Liver (tissue), 3 donors: ENCODE results near the gene CEBPG.

ENCODE experiments used
- FOXA1 ChIP-seq: IDR thresholded peaks from 2 replicates; pipeline ENCODE4 v1.6.1; 2016; ENCODE audit warnings: antibody characterized with exemption
- GABPA ChIP-seq, 2 donors: IDR thresholded peaks in 1 of 2; conservative IDR thresholded peaks in 1 of 2; 2 replicates each; pipeline ENCODE4 v1.6.1; 2016; ENCODE audit warnings: antibody characterized with exemption in 2 of 2, mild to moderate bottlenecking in 1 of 2, moderate library complexity in 1 of 2
- JUND ChIP-seq, 2 donors: IDR thresholded peaks; 2 replicates each; pipeline ENCODE4 v1.6.1; 2016; ENCODE audit warnings: antibody characterized with exemption in 2 of 2
- RXRA ChIP-seq, 2 donors: IDR thresholded peaks; 2 replicates each; pipeline ENCODE4 v1.6.1; 2017 to 2018; ENCODE audit warnings: antibody characterized with exemption in 2 of 2, mild to moderate bottlenecking in 1 of 2
- TAF1 ChIP-seq: conservative IDR thresholded peaks from 2 replicates; pipeline ENCODE4 v1.6.1; 2016; ENCODE audit warnings: antibody characterized with exemption, mild to moderate bottlenecking
- YY1 ChIP-seq: IDR thresholded peaks from 2 replicates; pipeline ENCODE4 v1.6.1; 2016; ENCODE audit warnings: antibody characterized with exemption, mild to moderate bottlenecking
- TF ChIP-seq, protein P1 (sequence below): fragments of 150-350 bp; IDR thresholded peaks from 2 replicates; pipeline ENCODE4 v1.5.1; 2017; ENCODE audit warnings: improper control_type of control experiment, low read depth, low read length; ENCODE audit not compliant: missing input control
- TF ChIP-seq, protein P2 (sequence below): IDR thresholded peaks from 2 replicates; pipeline ENCODE4 v1.6.1; 2016; ENCODE audit warnings: antibody characterized with exemption
- TF ChIP-seq, protein P3 (sequence below): IDR thresholded peaks from 2 replicates; pipeline ENCODE4 v1.6.1; 2016; ENCODE audit warnings: antibody characterized with exemption
- TF ChIP-seq, protein P4 (sequence below): IDR thresholded peaks from 2 replicates; pipeline ENCODE4 v1.6.1; 2016; ENCODE audit warnings: antibody characterized with exemption
- donor health status: healthy.
- donor health status: healthy.

DNA sequence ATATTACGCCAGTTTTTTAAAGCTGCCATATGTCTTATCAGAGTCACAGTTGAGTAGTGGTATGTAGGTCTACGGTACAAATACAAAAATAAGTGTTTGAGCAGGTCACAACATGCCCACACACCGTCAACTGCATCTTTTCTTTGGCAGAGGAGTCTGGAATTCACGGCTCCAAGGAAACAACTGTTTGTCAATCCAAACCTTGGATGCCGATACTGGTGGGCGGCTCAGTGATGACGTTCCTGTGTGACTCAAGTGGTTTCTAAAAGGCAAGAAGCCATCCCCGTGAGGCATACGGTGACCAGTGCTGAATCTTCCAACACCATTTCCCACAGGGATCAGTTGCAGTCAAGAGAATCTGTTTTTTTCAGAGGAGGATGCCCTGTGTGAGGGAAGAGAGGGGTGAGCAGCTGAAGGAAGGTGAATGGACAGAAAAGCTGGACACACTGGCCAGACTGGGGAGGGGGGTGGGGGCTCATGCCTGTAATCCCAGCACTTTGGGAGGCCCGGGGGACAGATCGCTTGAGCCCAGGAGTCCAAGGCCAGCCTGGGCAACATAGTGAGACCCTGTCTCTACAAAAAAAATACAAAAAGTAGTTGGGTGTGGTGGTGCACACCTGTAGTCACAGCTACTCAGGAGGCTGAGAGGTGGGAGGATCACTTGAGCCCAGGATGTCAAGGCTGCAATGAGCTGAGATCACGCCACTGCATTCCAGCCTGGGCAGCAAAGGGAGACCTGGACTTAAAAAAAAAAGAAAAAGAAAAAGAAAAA is 22.8 kb upstream of the CEBPG start:
- TF ChIP-seq, protein P1, sequence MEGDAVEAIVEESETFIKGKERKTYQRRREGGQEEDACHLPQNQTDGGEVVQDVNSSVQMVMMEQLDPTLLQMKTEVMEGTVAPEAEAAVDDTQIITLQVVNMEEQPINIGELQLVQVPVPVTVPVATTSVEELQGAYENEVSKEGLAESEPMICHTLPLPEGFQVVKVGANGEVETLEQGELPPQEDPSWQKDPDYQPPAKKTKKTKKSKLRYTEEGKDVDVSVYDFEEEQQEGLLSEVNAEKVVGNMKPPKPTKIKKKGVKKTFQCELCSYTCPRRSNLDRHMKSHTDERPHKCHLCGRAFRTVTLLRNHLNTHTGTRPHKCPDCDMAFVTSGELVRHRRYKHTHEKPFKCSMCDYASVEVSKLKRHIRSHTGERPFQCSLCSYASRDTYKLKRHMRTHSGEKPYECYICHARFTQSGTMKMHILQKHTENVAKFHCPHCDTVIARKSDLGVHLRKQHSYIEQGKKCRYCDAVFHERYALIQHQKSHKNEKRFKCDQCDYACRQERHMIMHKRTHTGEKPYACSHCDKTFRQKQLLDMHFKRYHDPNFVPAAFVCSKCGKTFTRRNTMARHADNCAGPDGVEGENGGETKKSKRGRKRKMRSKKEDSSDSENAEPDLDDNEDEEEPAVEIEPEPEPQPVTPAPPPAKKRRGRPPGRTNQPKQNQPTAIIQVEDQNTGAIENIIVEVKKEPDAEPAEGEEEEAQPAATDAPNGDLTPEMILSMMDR, result no peak
- TF ChIP-seq JUND (IDR thresholded peaks at IDR 0.05) (no peak), GABPA (IDR thresholded peaks at IDR 0.05 in 1 of 2, conservative IDR thresholded peaks at IDR 0.05 in 1 of 2) (no peak), TAF1 (no peak), RXRA (IDR thresholded peaks at IDR 0.05) (no peak), YY1 (no peak), FOXA1 (no peak)
- TF ChIP-seq, protein P2, sequence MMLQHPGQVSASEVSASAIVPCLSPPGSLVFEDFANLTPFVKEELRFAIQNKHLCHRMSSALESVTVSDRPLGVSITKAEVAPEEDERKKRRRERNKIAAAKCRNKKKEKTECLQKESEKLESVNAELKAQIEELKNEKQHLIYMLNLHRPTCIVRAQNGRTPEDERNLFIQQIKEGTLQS, result no peak
- TF ChIP-seq, protein P3, sequence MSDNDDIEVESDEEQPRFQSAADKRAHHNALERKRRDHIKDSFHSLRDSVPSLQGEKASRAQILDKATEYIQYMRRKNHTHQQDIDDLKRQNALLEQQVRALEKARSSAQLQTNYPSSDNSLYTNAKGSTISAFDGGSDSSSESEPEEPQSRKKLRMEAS, result no peak
- TF ChIP-seq, protein P4, sequence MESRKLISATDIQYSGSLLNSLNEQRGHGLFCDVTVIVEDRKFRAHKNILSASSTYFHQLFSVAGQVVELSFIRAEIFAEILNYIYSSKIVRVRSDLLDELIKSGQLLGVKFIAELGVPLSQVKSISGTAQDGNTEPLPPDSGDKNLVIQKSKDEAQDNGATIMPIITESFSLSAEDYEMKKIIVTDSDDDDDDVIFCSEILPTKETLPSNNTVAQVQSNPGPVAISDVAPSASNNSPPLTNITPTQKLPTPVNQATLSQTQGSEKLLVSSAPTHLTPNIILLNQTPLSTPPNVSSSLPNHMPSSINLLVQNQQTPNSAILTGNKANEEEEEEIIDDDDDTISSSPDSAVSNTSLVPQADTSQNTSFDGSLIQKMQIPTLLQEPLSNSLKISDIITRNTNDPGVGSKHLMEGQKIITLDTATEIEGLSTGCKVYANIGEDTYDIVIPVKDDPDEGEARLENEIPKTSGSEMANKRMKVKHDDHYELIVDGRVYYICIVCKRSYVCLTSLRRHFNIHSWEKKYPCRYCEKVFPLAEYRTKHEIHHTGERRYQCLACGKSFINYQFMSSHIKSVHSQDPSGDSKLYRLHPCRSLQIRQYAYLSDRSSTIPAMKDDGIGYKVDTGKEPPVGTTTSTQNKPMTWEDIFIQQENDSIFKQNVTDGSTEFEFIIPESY, result no peak
